ENCODE results near the gene PI4K2A.
"Not testable (repeated sequence)": the region's sequence is repeated elsewhere in the genome, so short reads cannot be mapped to it uniquely, and the experiment has no call there.

PI4K2A gene

GRCh38 chr10:97675222-97675621 lies 34.8 kb downstream of the PI4K2A start:
- DNase-seq, result no peak

GRCh38 chr10:97676770-97677581 lies 36.5 kb downstream of the PI4K2A start:
- DNase-seq, result peak; percentile 19

- DNase-seq, result no peak
These were observed 39.1 kb downstream of the PI4K2A start for GRCh38 chr10:97679594-97679993.

GRCh38 chr10:97682042-97682441 lies 41.6 kb downstream of the PI4K2A start:
- no peak for DNase-seq

GRCh38 chr10:97683556-97684367 lies 43.3 kb downstream of the PI4K2A start:
- peak; percentile 25 for DNase-seq

- not testable (repeated sequence) for DNase-seq
These were observed 43.9 kb downstream of the PI4K2A start for GRCh38 chr10:97684368-97684713.

GRCh38 chr10:97684866-97685394 lies 44.5 kb downstream of the PI4K2A start:
- no peak for DNase-seq

GRCh38 chr10:97685395-97685958 lies 45.0 kb downstream of the PI4K2A start:
- no peak for DNase-seq

GRCh38 chr10:97686301-97686961 lies 46.0 kb downstream of the PI4K2A start:
- peak; percentile 43 for DNase-seq

GRCh38 chr10:97686962-97687784 lies 46.7 kb downstream of the PI4K2A start, which contains the start of gene AVPI1:
AVPI1 (minus strand) TSS chr10:97687241; CDS start chr10:97679905, 7,336 bp downstream.
- DNase-seq, result peak; percentile 92

- DNase-seq, result no peak
These were observed 47.6 kb downstream of the PI4K2A start for GRCh38 chr10:97687785-97688781.

GRCh38 chr10:97689559-97690020 lies 49.1 kb downstream of the PI4K2A start:
- no peak for DNase-seq

- no peak for DNase-seq
These were observed 49.7 kb downstream of the PI4K2A start for GRCh38 chr10:97690133-97690532.

- not testable (repeated sequence) for DNase-seq
These were observed 57.7 kb downstream of the PI4K2A start for GRCh38 chr10:97698072-97698655.

- DNase-seq, result peak; percentile 85
These were observed 61.1 kb downstream of the PI4K2A start for GRCh38 chr10:97701438-97702069.

- DNase-seq, result no peak
These were observed 63.1 kb downstream of the PI4K2A start for GRCh38 chr10:97703398-97704067.

- no peak for DNase-seq
These were observed 63.9 kb downstream of the PI4K2A start for GRCh38 chr10:97704341-97704740.

GRCh38 chr10:97705006-97705670 lies 64.7 kb downstream of the PI4K2A start:
- DNase-seq, result no peak
